Measurements from ENCODE around the gene ZNF208. TPM values are rescaled to one million over a fixed set of nuclear protein-coding genes. Genes with fewer than 3 reads are reported as not detected.

ZNF208 gene
- total and polyA plus RNA-seq, 2 donors (not counting 3 experiments of a cell fraction or from before 2014, with no cell fraction given) = not detected

DNA sequence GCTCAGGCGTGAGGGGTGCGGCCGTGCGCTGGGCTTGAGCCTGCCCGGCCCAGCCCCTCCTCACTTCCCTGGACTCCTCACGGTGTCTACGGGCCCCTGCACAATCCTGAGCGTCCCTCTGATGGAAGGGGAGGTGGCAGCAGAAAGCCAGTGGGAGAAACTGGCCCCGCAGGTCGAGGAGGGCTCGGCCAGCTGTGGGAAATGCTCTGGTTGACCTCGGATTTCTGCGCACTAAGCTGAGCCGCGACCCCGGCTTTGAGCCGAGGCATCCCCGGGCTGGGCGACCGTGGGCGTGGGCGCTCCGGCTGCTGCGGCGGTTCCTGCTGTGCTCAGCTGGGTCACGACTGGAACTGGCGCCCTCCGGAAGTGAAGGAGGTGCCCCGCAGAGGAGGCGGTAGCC lies 70.1 kb downstream of the ZNF208 start:
- H3K4me3 ChIP-seq (replicated peaks in 1 of 3; ENCODE audit: insufficient read depth in 1 of 3, low read depth in 1 of 3, low read length in 3 of 3) = no peak overlapping the region
- no peaks in the 10 kb centered on the region for H3K79me2 ChIP-seq (ENCODE audit: control insufficient read depth, insufficient read depth, low read length)
- peaks cover 5% of the 10 kb centered on the region for H3K9me3 ChIP-seq (replicated peaks; ENCODE audit: control insufficient read depth, insufficient read depth, low read length)
- ChIA-PET CTCF (no interaction called here), POLR2A (no interaction called here)
- no peak overlapping the region for H3K9ac ChIP-seq (replicated peaks; ENCODE audit: extremely low read depth, insufficient read depth, low read length)
- intact Hi-C loops (cut with micrococcal nuclease) = no loop called here
- H3K4me1 ChIP-seq (ENCODE audit: control insufficient read depth, extremely low read depth, insufficient read depth, low read length) = no peaks in the 10 kb centered on the region
- H3K4me2 ChIP-seq (ENCODE audit: insufficient read depth, low read length) = no peak overlapping the region
- no TSS peak for BruUV-seq (replicated peaks)
- no peaks in the 10 kb centered on the region for H3K9me1 ChIP-seq (replicated peaks; ENCODE audit: control insufficient read depth, extremely low read depth, insufficient read depth, low read length)
- dilution Hi-C loops (cut with MboI; ENCODE audit: extremely low pct_ligation_motif_present, low sequenced_read_pairs) = no loop called here
- FAIRE-seq (no peak), DNase-seq (ENCODE audit: low read depth, low spot score) (no peak)
- no peaks in the 10 kb centered on the region for H3K27me3 ChIP-seq (ENCODE audit: control insufficient read depth in 2 of 2, insufficient read depth in 2 of 2, low read length in 2 of 2)
- H2AFZ ChIP-seq (ENCODE audit: low read depth, low read length) = no peak overlapping the region
- no peaks in the 10 kb centered on the region for H3K36me3 ChIP-seq (ENCODE audit: control insufficient read depth in 2 of 2, extremely low read depth in 1 of 2, insufficient read depth in 2 of 2, low read length in 2 of 2)
- TF ChIP-seq, protein P1, sequence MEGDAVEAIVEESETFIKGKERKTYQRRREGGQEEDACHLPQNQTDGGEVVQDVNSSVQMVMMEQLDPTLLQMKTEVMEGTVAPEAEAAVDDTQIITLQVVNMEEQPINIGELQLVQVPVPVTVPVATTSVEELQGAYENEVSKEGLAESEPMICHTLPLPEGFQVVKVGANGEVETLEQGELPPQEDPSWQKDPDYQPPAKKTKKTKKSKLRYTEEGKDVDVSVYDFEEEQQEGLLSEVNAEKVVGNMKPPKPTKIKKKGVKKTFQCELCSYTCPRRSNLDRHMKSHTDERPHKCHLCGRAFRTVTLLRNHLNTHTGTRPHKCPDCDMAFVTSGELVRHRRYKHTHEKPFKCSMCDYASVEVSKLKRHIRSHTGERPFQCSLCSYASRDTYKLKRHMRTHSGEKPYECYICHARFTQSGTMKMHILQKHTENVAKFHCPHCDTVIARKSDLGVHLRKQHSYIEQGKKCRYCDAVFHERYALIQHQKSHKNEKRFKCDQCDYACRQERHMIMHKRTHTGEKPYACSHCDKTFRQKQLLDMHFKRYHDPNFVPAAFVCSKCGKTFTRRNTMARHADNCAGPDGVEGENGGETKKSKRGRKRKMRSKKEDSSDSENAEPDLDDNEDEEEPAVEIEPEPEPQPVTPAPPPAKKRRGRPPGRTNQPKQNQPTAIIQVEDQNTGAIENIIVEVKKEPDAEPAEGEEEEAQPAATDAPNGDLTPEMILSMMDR (IDR thresholded peaks at IDR 0.05; ENCODE audit: extremely low read depth in 1 of 2, insufficient read depth in 1 of 2, low read depth in 1 of 2, low read length in 2 of 2) = no peak
- TF ChIP-seq EZH2 (IDR thresholded peaks at IDR 0.05; ENCODE audit: borderline replicate concordance, low read depth, low read length, severe bottlenecking) = no peak
- TF ChIP-seq POLR2A (IDR thresholded peaks at IDR 0.05; ENCODE audit: low read depth, low read length) = no peak
- no peak for TF ChIP-seq JUN (IDR thresholded peaks at IDR 0.05; ENCODE audit: borderline replicate concordance, insufficient read depth, insufficient read length, low read depth)
- TF ChIP-seq MYC (IDR thresholded peaks at IDR 0.05; ENCODE audit: low read depth, low read length) = no peak
- no peaks in the 10 kb centered on the region for H4K20me1 ChIP-seq (replicated peaks; ENCODE audit: control insufficient read depth, extremely low read depth, insufficient read depth, low read length)
- H3K27ac ChIP-seq (ENCODE audit: insufficient read depth, low read depth, low read length) = no peak overlapping the region

DNA sequence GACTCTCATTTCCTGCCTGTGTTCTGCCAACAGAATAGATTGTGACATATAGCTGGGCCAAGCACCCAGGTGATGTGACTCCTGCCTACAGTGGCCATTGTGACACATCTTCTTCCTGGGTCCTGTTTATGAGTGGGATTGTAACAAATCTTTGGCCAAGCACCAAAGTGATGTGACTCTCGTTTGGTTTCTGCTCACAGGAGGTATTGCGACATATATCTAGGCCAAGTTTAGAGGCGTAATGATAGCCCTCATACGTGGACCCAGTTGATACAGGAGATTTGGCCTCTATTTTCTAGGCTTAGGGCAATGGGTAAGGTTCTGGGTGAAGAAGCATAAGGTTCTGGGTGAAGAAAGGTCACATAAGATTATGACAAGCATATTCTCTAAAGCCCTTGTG lies 76.2 kb downstream of the ZNF208 start:
- no peak overlapping the region for H3K4me3 ChIP-seq (replicated peaks in 1 of 3; ENCODE audit: insufficient read depth in 1 of 3, low read depth in 1 of 3, low read length in 3 of 3)
- no peak for DNase-seq (ENCODE audit: low read depth, low spot score)
- H3K4me2 ChIP-seq (ENCODE audit: insufficient read depth, low read length) = no peak overlapping the region
- ChIA-PET CTCF (no interaction called here), POLR2A (no interaction called here)
- H3K27me3 ChIP-seq (ENCODE audit: control insufficient read depth in 2 of 2, insufficient read depth in 2 of 2, low read length in 2 of 2) = no peaks in the 10 kb centered on the region
- no peaks in the 10 kb centered on the region for H3K9me1 ChIP-seq (replicated peaks; ENCODE audit: control insufficient read depth, extremely low read depth, insufficient read depth, low read length)
- H3K36me3 ChIP-seq (ENCODE audit: control insufficient read depth in 2 of 2, extremely low read depth in 1 of 2, insufficient read depth in 2 of 2, low read length in 2 of 2) = no peaks in the 10 kb centered on the region
- H3K79me2 ChIP-seq (ENCODE audit: control insufficient read depth, insufficient read depth, low read length) = no peaks in the 10 kb centered on the region
- H2AFZ ChIP-seq (ENCODE audit: low read depth, low read length) = no peak overlapping the region
- H3K9ac ChIP-seq (replicated peaks; ENCODE audit: extremely low read depth, insufficient read depth, low read length) = no peak overlapping the region
- dilution Hi-C loops (cut with MboI; ENCODE audit: extremely low pct_ligation_motif_present, low sequenced_read_pairs) (no loop called here), intact Hi-C loops (cut with micrococcal nuclease) (no loop called here)
- BruUV-seq (replicated peaks) = no TSS peak
- TF ChIP-seq EZH2 (IDR thresholded peaks at IDR 0.05; ENCODE audit: borderline replicate concordance, low read depth, low read length, severe bottlenecking) = no peak
- TF ChIP-seq MYC (IDR thresholded peaks at IDR 0.05; ENCODE audit: low read depth, low read length) = no peak
- TF ChIP-seq, protein P1 (IDR thresholded peaks at IDR 0.05; ENCODE audit: extremely low read depth in 1 of 2, insufficient read depth in 1 of 2, low read depth in 1 of 2, low read length in 2 of 2) = no peak
- TF ChIP-seq POLR2A (IDR thresholded peaks at IDR 0.05; ENCODE audit: low read depth, low read length) = no peak
- no peak for TF ChIP-seq FOS (IDR thresholded peaks at IDR 0.05; ENCODE audit: borderline replicate concordance, insufficient read depth, low read length)
- TF ChIP-seq POLR2AphosphoS5 (IDR thresholded peaks at IDR 0.05; ENCODE audit: insufficient read depth, low read depth, low read length) = no peak
- TF ChIP-seq GATA2 (IDR thresholded peaks at IDR 0.05; ENCODE audit: insufficient read depth, insufficient read length, low read depth, low read length) = no peak
- H4K20me1 ChIP-seq (replicated peaks; ENCODE audit: control insufficient read depth, extremely low read depth, insufficient read depth, low read length) = no peaks in the 10 kb centered on the region
- no peaks in the 10 kb centered on the region for H3K9me3 ChIP-seq (replicated peaks; ENCODE audit: control insufficient read depth, insufficient read depth, low read length)
- no peak for FAIRE-seq
- H3K27ac ChIP-seq (ENCODE audit: insufficient read depth, low read depth, low read length) = no peak overlapping the region
- H3K4me1 ChIP-seq (ENCODE audit: control insufficient read depth, extremely low read depth, insufficient read depth, low read length) = no peaks in the 10 kb centered on the region
